ENCODE data around the gene ZNF331. TPM values are rescaled to one million over a fixed set of nuclear protein-coding genes. Genes with fewer than 3 reads are reported as not detected.

Gene ZNF331
- total and polyA plus RNA-seq, 2 of the 8 experiments (the other 6 are each of a cell fraction or from before 2014, with no cell fraction given): 30.0 to 44.1 TPM

DNA sequence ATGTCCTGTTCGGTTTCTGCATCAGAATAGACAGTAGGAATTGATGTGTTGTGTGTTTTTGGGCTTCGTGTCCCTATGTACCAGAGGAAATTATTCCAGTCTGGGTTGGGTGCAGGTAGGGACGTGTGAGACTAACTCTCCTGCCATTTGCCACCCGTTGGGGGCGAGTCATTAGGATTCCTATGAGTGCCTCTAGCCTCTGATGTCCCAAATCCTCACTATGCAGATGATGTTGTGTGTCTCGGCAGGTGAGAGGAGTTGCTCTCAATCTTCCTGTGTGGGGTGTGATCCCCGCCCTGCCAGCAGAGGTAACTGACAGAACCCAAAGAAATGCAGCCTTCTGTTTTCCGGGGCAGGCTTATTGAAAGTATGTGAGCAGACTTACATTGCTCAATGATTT, 31.2 kb upstream of the ZNF331 start:
- Histone ChIP-seq H2AK5ac (ENCODE audit: low read depth, low read length) (no peak overlapping the region), H3K9ac (replicated peaks in 1 of 4; ENCODE audit: extremely low read depth in 1 of 4, low read depth in 3 of 4, low read length in 3 of 4) (no peak overlapping the region), H3K23ac (ENCODE audit: insufficient read length) (no peak overlapping the region), H4K5ac (ENCODE audit: insufficient read length, low read depth, low read length) (no peak overlapping the region), H4K8ac (ENCODE audit: extremely low read depth, insufficient read depth, low read length) (no peak overlapping the region), H2BK5ac (ENCODE audit: low read depth, low read length) (no peak overlapping the region), H3K23me2 (ENCODE audit: low read depth, low read length) (no peaks in the 10 kb centered on the region; the same call in 1 of the 2 replicates), H3K27me3 (replicated peaks in 1 of 4; ENCODE audit: control insufficient read depth in 3 of 4, extremely low read depth in 1 of 4, insufficient read depth in 3 of 4, low read length in 3 of 4) (no peaks in the 10 kb centered on the region), H3K4me1 (replicated peaks in 1 of 4; ENCODE audit: control insufficient read depth in 3 of 4, insufficient read depth in 4 of 4, low read length in 3 of 4) (peaks cover 0 to 4% (median 1%) of the 10 kb centered on the region in 4 experiments; a peak in 2 of 7 replicates), H4K91ac (replicated peaks; ENCODE audit: insufficient read length, low read length) (no peak overlapping the region), H3K4me3 (ENCODE audit: extremely low read depth in 1 of 4, insufficient read depth in 2 of 4, low read depth in 3 of 4, low read length in 4 of 4) (no peak overlapping the region), H2BK120ac (replicated peaks; ENCODE audit: low read depth, low read length) (no peak overlapping the region), H3K4ac (replicated peaks; ENCODE audit: insufficient read length, low read depth, low read length) (no peak overlapping the region), H2BK20ac (ENCODE audit: low read length) (no peak overlapping the region), H3K36me3 (ENCODE audit: control insufficient read depth in 2 of 4, insufficient read depth in 4 of 4, low read length in 3 of 4) (no peaks in the 10 kb centered on the region), H3K56ac (replicated peaks; ENCODE audit: insufficient read length, low read depth, low read length) (no peak overlapping the region), H2BK15ac (ENCODE audit: low read length) (no peak overlapping the region), H3K79me2 (ENCODE audit: control insufficient read depth in 1 of 2, insufficient read depth in 2 of 2, low read length in 2 of 2) (no peaks in the 10 kb centered on the region), H3K79me1 (ENCODE audit: low read depth, low read length) (no peaks in the 10 kb centered on the region), H3K14ac (ENCODE audit: insufficient read length) (no peak overlapping the region), H3K4me2 (ENCODE audit: insufficient read depth in 1 of 2, low read depth in 2 of 2, low read length in 2 of 2) (no peak overlapping the region; a peak in 1 of 4 replicates), H2BK12ac (ENCODE audit: low read depth, low read length) (no peak overlapping the region), H2AFZ (ENCODE audit: low read length) (no peak overlapping the region), H3K27ac (ENCODE audit: low read depth, low read length) (no peak overlapping the region; the same call in 1 of the 2 replicates), H3K18ac (ENCODE audit: extremely low read depth, low read length) (no peak overlapping the region), H4K20me1 (replicated peaks in 1 of 2; ENCODE audit: control insufficient read depth in 1 of 2, insufficient read depth in 2 of 2, low read length in 2 of 2) (no peaks in the 10 kb centered on the region), H3K9me3 (ENCODE audit: insufficient read depth in 2 of 2, low read depth in 1 of 2, low read length in 1 of 2) (no peaks in the 10 kb centered on the region)
- FAIRE-seq (no peak), DNase-seq (ENCODE audit: low read depth in 1 of 2, low spot score in 2 of 2) (no peak)
- WGBS, 2 experiments (ENCODE audit: extremely low coverage in 1 of 2, insufficient coverage in 1 of 2, insufficient read length in 1 of 2, insufficient replicate concordance in 2 of 2, low coverage in 1 of 2, low lambda C conversion rate in 2 of 2, missing lambda C conversion rate in 1 of 2): 75% methylated on average over 8 of the region's 8 CpGs; no CpG with 5 or more reads in 1 of the 2 experiments
- CTCF ChIA-PET (ENCODE audit: partially characterized antibody): interaction anchor here (0.6 to 1.4 kb wide), 5 partner anchors 10 to 297 kb away, joined by 3 to 4 read pairs (median 3); no protein-coding TSS in a partner anchor
- POLR2A ChIA-PET (ENCODE audit: partially characterized antibody): no interaction called here

Data from H1 (cell line).